Endothelial cell of umbilical vein (primary cell): Measurements from ENCODE around the gene RPTN.

Source experiments
- CTCF ChIP-seq, 2 donors: IDR thresholded peaks; 1 replicate in 1 of 2; 2 replicates in 1 of 2; pipeline ENCODE4 v1.5.1; 2011; ENCODE audit warnings: low read length in 2 of 2, mild to moderate bottlenecking in 2 of 2, moderate library complexity in 2 of 2, control low read depth in 1 of 2, inconsistent platforms in 1 of 2, low read depth in 1 of 2; ENCODE audit not compliant: insufficient read depth in 1 of 2; ENCODE audit errors: extremely low read depth in 1 of 2
- EZH2 ChIP-seq: IDR thresholded peaks from 2 replicates; pipeline ENCODE4 v1.6.1; 2012; ENCODE audit warnings: borderline replicate concordance, low read depth, mild to moderate bottlenecking, moderate library complexity, low read length, inconsistent platforms; ENCODE audit not compliant: severe bottlenecking
- FOS ChIP-seq: IDR thresholded peaks from 2 replicates; pipeline ENCODE4 v1.6.1; 2011; ENCODE audit warnings: mild to moderate bottlenecking, low read length, moderate library complexity, borderline replicate concordance; ENCODE audit not compliant: insufficient read depth
- GATA2 ChIP-seq: IDR thresholded peaks from 2 replicates; pipeline ENCODE4 v1.7.0; 2011; ENCODE audit warnings: low read depth, mild to moderate bottlenecking, moderate library complexity, mixed read lengths, low read length; ENCODE audit not compliant: insufficient read length, insufficient read depth
- JUN ChIP-seq: IDR thresholded peaks from 2 replicates; pipeline ENCODE4 v1.6.1; 2011; ENCODE audit warnings: borderline replicate concordance, low read depth; ENCODE audit not compliant: insufficient read length, insufficient read depth
- MYC ChIP-seq: IDR thresholded peaks from one replicate; pipeline ENCODE4 v1.6.1; 2011; ENCODE audit warnings: mild to moderate bottlenecking, low read depth, low read length
- POLR2A ChIP-seq: IDR thresholded peaks from 2 replicates; pipeline ENCODE4 v1.6.1; 2012; ENCODE audit warnings: low read depth, mild to moderate bottlenecking, control low read depth, low read length
- POLR2AphosphoS5 ChIP-seq: IDR thresholded peaks from 2 replicates; pipeline ENCODE4 v1.6.1; 2012; ENCODE audit warnings: low read depth, mild to moderate bottlenecking, control low read depth, low read length, moderate library complexity; ENCODE audit not compliant: insufficient read depth
- TF ChIP-seq, protein P1 (sequence below): IDR thresholded peaks from 2 replicates; pipeline ENCODE4 v1.6.1; 2011; ENCODE audit not compliant: insufficient read depth, insufficient read length

DNA sequence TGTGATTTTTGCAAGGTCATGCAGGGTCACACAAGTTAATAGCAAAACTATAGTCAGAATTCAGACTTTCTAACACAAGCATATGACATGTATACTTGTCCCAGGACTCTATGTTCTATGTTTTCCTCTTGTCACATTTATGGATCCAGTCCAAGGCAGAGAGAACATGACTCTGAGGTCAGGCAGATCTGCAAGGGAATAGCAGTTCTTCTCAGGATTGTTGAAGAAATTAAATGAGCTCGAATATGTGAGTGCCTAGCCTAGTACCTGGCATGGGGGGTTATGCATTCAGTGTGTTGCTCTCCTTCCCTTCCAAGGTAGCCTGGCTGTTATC, 9.5 kb upstream of the RPTN start:
- TF ChIP-seq POLR2AphosphoS5 (no peak), CTCF (IDR thresholded peaks at IDR 0.05; ENCODE audit: extremely low read depth in 1 of 2, insufficient read depth in 1 of 2, low read depth in 1 of 2, low read length in 2 of 2) (no peak), POLR2A (no peak), EZH2 (no peak), JUN (no peak), MYC (no peak), FOS (no peak), GATA2 (no peak)
- TF ChIP-seq, protein P1, sequence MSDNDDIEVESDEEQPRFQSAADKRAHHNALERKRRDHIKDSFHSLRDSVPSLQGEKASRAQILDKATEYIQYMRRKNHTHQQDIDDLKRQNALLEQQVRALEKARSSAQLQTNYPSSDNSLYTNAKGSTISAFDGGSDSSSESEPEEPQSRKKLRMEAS, result no peak
